Measurements from ENCODE around the gene SLC2A9. TPM values are rescaled to one million over a fixed set of nuclear protein-coding genes. Genes with fewer than 3 reads are reported as not detected.

The SLC2A9 gene
- total RNA-seq, 1 donor from 2014 or later, result 3.1 TPM

GRCh38 chr4:9782136-9782436 is 239.2 kb downstream of the SLC2A9 start:
- no peak for DNase-seq (ENCODE audit: low spot score, unreplicated experiment)
- Mint-ChIP-seq H3K4me1 (ENCODE audit: low read depth) (peaks cover 6% of the 10 kb centered on the region), H3K27me3 (peaks cover 86% of the 10 kb centered on the region), H3K36me3 (ENCODE audit: insufficient read depth) (no peaks in the 10 kb centered on the region), H3K4me3 (ENCODE audit: low read depth) (peak overlapping the region; percentile 27), H3K9me3 (ENCODE audit: low read depth) (no peaks in the 10 kb centered on the region), H3K27ac (no peak overlapping the region)
- TF ChIP-seq CTCF (IDR thresholded peaks at IDR 0.05; ENCODE audit: unreplicated experiment), result no peak

GRCh38 chr4:9781343-9782135 is 239.8 kb downstream of the SLC2A9 start, which contains the start of gene DRD5:
TSS of gene DRD5 (plus strand) at chr4:9781634. CDS start at chr4:9782030, 396 bp downstream.
- TF ChIP-seq CTCF (IDR thresholded peaks at IDR 0.05; ENCODE audit: unreplicated experiment), result no peak
- Mint-ChIP-seq H3K27ac (no peak within 1 kb of the TSS), H3K9me3 (ENCODE audit: low read depth) (no peaks in the 10 kb centered on the region), H3K36me3 (ENCODE audit: insufficient read depth) (no peaks in the 10 kb centered on the region), H3K27me3 (peaks cover 89% of the 10 kb centered on the region), H3K4me1 (ENCODE audit: low read depth) (peaks cover 6% of the 10 kb centered on the region), H3K4me3 (ENCODE audit: low read depth) (peak within 1 kb of the TSS; percentile 72)
- DNase-seq (ENCODE audit: low spot score, unreplicated experiment), result no peak

Other genes with a start within 250 kb of the SLC2A9 start
- 0.13 TPM in 1 of 2 replicates, not detected in the other for gene DRD5, start 239.9 kb downstream of the SLC2A9 start, total RNA-seq
- gene WDR1, start 95.3 kb upstream of the SLC2A9 start, total RNA-seq, result 191 and 200 TPM in 2 replicates

All from progenitor cell of endocrine pancreas (in vitro differentiated cells).